Uterus (tissue), 4 donors: ENCODE results near the gene RIMKLB. TPM values are rescaled to one million over a fixed set of nuclear protein-coding genes. Genes with fewer than 3 reads are reported as not detected.

ENCODE experiments used
- DNase-seq, 2 donors: peaks; one replicate each; pipeline ENCODE4 v3.0.0-alpha.2; 2019 to 2020
- H3K27ac ChIP-seq, 2 donors: fragments of 200-600 bp; sonication (generic); 1 replicate in 1 of 2; 2 replicates in 1 of 2; pipeline ENCODE4 v1.5.1; 2016 to 2018
- H3K27me3 ChIP-seq, 2 donors: fragments of 200-600 bp; sonication (generic); one replicate each; pipeline ENCODE4 v1.5.1; 2018 to 2019; ENCODE audit warnings: control low read depth in 1 of 2
- H3K36me3 ChIP-seq, 2 donors: fragments of 200-600 bp; sonication (generic); one replicate each; pipeline ENCODE4 v1.5.1; 2019; ENCODE audit warnings: control low read depth in 1 of 2
- H3K4me1 ChIP-seq, 2 donors: fragments of 200-600 bp; sonication (generic); one replicate each; pipeline ENCODE4 v1.5.1; 2018 to 2019; ENCODE audit warnings: control low read depth in 1 of 2
- H3K4me3 ChIP-seq, 2 donors: fragments of 200-600 bp; sonication (generic); 1 replicate in 1 of 2; 2 replicates in 1 of 2; pipeline ENCODE4 v1.5.1; 2018 to 2019; ENCODE audit warnings: mild to moderate bottlenecking in 1 of 2
- H3K9me3 ChIP-seq, 2 donors: fragments of 200-600 bp; sonication (generic); one replicate each; pipeline ENCODE4 v1.5.1; 2019; ENCODE audit warnings: control low read depth in 1 of 2
- CTCF ChIP-seq, 4 experiments: fragments of 200-600 bp in 2 of 4; fragments of 450-650 bp in 2 of 4; sonication (generic) in 2 of 4; IDR thresholded peaks; one replicate each; pipeline ENCODE4 v1.5.1; 2016 to 2019; ENCODE audit warnings: antibody characterized with exemption in 4 of 4, mild to moderate bottlenecking in 2 of 4, moderate library complexity in 1 of 4
- POLR2A ChIP-seq, 2 donors: fragments of 450-650 bp; IDR thresholded peaks; one replicate each; pipeline ENCODE4 v1.6.1; 2016; ENCODE audit warnings: antibody characterized with exemption in 2 of 2, mild to moderate bottlenecking in 1 of 2, moderate library complexity in 1 of 2
- intact Hi-C: fragments of 100-400 bp; cut with DNase I; formaldehyde crosslinking; loops from one replicate; pipeline ENCODE4 v1.15.1; 2023; ENCODE audit warnings: low total_unique reads
- total RNA-seq, 4 donors: library from RNA; depleted of rRNA in 3 of 4; stranded (reverse); fragments of >200 nt in 3 of 4; gene quantifications; one replicate each; pipeline versions ENCODE4 v1.1.0 to v1.2.4, GENCODE V29; 2014 to 2023
- donor health status: DM: yes; HTN: yes; CAD: no.

The RIMKLB gene
- total RNA-seq, 4 donors from 2014 or later = 25.6 to 155 (median 93.4) TPM

DNA sequence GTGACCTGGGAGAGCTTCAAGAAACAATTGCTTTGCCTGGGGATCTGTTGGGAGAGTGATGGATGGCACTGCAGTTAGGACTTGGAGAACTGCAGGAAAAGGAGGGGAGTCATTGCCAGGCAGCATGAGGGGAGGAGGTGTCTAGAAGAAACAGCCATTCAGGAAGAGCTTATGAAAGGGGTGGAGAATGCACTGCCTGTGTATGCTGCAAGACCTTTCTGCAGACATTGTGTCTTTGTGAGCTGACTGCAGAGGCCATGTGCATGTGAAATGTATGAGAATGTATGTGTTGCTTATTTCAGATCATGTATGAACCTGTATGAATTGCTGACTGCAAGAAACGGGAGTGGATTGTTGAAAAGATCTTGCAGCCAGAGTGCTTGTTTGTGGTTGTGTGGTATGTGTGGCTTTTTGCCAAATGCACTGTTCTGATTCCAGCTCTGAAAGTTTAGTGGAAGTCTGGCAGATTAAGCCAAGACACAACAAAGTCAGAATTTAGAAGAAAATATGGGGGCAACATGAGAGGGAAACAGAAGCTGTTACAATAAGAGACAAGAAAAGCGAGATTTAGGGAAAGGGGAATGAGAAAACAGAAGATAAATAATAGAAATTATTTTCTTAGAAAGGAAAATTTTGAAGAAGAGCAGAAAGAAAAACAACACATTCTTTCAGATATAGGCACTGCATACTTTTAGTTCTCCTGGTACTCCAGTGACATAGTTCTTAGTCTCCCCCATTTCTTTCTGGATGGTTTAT, 9.8 kb upstream of the RIMKLB start:
- H3K36me3 ChIP-seq = no peaks in the 10 kb centered on the region
- peak; percentile 56 to 87 for DNase-seq
- H3K4me1 ChIP-seq = no peaks in the 10 kb centered on the region
- no peaks in the 10 kb centered on the region for H3K9me3 ChIP-seq
- TF ChIP-seq CTCF (IDR thresholded peaks at IDR 0.05) = no peak
- TF ChIP-seq POLR2A (IDR thresholded peaks at IDR 0.05) = peak; percentile 20 to 39
- H3K27ac ChIP-seq = peak overlapping the region; percentile 79 to 82
- intact Hi-C loops = loop anchor here (10.0 kb wide), 1 partner anchor 207 kb away; no protein-coding TSS in a partner anchor
- no peaks in the 10 kb centered on the region for H3K27me3 ChIP-seq
- no peak overlapping the region for H3K4me3 ChIP-seq

DNA sequence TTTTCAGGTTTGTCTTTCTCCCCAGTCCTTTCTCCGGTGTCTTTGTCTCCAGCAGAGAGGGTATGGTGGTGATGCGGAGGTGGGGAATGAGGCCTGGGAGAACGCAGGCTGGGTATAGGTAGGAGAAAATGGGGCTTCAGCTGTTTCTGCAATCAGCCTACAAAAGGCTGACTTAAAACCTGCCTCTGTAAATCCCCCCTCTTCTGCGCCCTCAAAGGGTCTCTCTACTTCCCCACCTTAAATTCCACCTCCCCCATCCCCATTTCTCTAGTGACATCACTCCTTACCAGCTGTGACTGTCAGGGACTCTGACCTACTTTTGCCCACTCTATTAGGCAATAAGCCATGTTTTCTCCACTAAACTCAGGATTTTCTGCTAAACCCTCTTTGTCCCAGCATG, 8.1 kb upstream of the RIMKLB start:
- no peaks in the 10 kb centered on the region for H3K27me3 ChIP-seq
- no peak overlapping the region for H3K4me3 ChIP-seq
- no peaks in the 10 kb centered on the region for H3K4me1 ChIP-seq
- H3K27ac ChIP-seq = peak overlapping the region; percentile 2 to 82
- no peak for DNase-seq
- no peaks in the 10 kb centered on the region for H3K9me3 ChIP-seq
- no peaks in the 10 kb centered on the region for H3K36me3 ChIP-seq
- TF ChIP-seq CTCF (IDR thresholded peaks at IDR 0.05) = no peak
- TF ChIP-seq POLR2A (IDR thresholded peaks at IDR 0.05) = no peak
- intact Hi-C loops = loop anchor here (10.0 kb wide), 1 partner anchor 205 kb away; no protein-coding TSS in a partner anchor

GRCh38 chr12:8692573-8692972, 5.2 kb upstream of the RIMKLB start:
- no peak for TF ChIP-seq POLR2A (IDR thresholded peaks at IDR 0.05)
- TF ChIP-seq CTCF (IDR thresholded peaks at IDR 0.05) = no peak
- Histone ChIP-seq H3K36me3 (no peaks in the 10 kb centered on the region), H3K9me3 (no peaks in the 10 kb centered on the region), H3K27me3 (no peaks in the 10 kb centered on the region), H3K4me1 (no peaks in the 10 kb centered on the region), H3K4me3 (no peak overlapping the region), H3K27ac (peak overlapping the region; percentile 67 to 91)
- intact Hi-C loops = no loop called here
- peak; percentile 54 to 77 for DNase-seq

DNA sequence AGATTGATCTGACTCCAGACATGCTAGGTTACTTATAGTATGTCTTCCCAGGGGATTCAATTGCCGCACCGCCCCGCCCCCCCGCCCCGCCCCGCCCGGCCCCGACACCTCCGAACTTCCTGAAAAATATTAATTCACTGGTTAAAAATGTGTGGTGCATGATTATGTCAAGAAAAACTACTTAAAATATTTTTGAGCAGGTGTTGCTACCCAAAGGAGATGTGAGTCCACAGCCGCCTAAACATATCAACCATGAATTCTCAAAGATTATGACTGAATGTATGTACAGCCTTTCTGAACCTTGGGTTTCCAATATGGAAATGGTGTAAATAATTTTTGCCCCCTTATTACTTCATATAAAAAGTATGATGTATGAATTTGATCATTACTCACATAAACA, 2.7 kb upstream of the RIMKLB start:
- Histone ChIP-seq H3K9me3 (no peaks in the 10 kb centered on the region), H3K27me3 (no peaks in the 10 kb centered on the region), H3K4me3 (no peak overlapping the region), H3K27ac (no peak overlapping the region), H3K36me3 (no peaks in the 10 kb centered on the region), H3K4me1 (no peaks in the 10 kb centered on the region)
- no peak for DNase-seq
- intact Hi-C loops = no loop called here
- TF ChIP-seq CTCF (IDR thresholded peaks at IDR 0.05) (no peak), POLR2A (IDR thresholded peaks at IDR 0.05) (no peak)

GRCh38 chr12:8696442-8697090, 1.2 kb upstream of the RIMKLB start:
- Histone ChIP-seq H3K4me1 (no peaks in the 10 kb centered on the region), H3K27me3 (no peaks in the 10 kb centered on the region), H3K36me3 (no peaks in the 10 kb centered on the region), H3K4me3 (peak overlapping the region; percentile 66 to 99), H3K9me3 (no peaks in the 10 kb centered on the region), H3K27ac (peak overlapping the region; percentile 99 to 100)
- intact Hi-C loops = no loop called here
- no peak for TF ChIP-seq POLR2A (IDR thresholded peaks at IDR 0.05)
- no peak for TF ChIP-seq CTCF (IDR thresholded peaks at IDR 0.05)
- no peak for DNase-seq
